ENCODE data around the gene TMTC4.
"Not testable (repeated sequence)": the region's sequence is repeated elsewhere in the genome, so short reads cannot be mapped to it uniquely, and the experiment has no call there.

TMTC4 gene

DNA sequence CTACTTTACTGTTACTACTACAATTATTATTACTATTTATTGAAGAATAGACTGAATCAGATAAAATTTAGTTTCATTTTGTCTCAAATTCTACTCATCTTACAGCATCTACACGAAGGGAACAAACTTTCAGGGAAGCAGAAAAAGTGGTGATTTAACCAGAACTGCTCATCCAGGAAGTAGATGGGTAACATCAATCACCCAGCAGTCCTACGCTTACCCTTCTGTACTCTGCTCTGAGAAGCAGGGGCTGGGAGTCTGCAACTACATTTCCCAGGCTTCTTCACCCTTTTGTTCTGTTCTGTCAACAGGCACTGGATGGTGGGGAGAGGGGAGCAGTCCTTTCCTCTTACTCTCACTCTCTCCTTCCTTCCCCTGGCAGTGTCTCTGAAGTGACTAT lies 54.7 kb downstream of the TMTC4 start:
- no peak for DNase-seq

DNA sequence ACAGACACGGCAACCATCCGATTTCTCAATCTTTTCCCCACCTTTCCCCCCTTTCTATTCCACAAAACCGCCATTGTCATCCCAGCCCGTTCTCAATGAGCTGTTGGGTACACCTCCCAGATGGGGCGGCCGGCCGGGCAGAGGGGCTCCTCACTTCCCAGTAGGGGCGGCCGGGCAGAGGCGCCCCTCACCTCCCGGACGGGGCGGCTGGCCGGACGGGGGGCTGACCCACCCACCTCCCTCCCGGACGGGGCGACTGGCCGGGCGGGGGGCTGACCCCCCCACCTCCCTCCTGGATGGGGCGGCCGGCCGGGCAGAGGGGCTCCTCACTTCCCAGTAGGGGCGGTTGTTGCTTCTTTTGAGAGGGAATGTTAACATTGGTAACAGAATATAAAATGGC lies 55.7 kb downstream of the TMTC4 start:
- DNase-seq: not testable (repeated sequence)

DNA sequence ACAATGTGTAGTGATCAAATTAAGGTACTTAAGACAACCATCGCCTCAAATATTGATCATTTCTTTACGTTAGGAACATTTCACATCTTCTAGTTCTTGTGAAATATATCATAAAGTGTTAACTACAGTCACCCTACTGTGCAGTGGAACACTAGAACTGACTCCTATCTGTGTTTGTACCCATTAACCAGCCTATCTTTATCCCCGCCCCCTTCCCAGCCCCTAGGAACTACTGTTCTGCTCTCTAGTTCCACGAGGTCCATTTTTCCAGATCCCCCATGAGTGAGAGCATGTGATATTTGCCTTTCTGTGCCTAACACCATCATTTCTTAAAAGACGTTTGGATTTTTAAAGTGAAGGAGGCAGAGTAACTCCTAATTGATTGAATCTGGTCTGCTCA lies 61.6 kb downstream of the TMTC4 start:
- no peak for DNase-seq

DNA sequence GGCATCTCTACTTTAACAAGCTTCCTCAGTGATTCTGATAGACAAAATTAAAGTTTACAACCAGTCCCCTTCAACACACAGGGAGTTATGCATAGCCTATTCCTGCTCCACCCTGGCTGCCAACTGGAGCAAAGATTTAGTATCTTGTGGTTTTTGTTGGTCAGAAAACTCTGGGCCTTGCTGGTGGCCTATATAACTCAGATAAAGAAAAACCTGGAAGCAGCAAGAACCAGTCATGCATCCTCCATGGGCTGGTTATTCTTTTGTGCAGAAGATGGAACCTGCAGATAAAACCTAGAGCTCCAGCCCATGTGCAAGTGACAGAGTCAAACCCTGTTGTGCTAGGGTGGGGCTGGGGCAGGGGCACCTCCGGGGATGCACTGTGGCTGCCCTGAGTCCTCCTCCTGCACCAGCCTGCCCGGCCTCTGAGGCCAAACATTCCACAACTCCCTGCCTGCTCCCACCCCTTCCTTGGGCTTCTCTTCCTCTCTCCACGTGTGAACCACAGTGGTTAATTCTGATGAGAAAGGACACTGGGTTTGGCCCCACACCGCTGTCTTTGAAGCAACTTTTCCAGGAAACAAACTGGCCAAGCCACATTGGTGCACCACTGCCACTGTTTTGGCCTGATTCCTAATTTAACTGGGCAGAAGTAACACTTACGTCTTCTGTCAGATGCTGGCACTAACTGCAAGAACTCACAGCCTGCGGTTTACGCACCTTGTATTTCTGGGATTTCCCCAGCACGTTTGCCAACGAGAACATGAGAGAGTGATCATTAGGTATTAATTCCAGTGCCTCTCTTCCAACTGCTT lies 62.7 kb downstream of the TMTC4 start:
- no peak for DNase-seq

DNA sequence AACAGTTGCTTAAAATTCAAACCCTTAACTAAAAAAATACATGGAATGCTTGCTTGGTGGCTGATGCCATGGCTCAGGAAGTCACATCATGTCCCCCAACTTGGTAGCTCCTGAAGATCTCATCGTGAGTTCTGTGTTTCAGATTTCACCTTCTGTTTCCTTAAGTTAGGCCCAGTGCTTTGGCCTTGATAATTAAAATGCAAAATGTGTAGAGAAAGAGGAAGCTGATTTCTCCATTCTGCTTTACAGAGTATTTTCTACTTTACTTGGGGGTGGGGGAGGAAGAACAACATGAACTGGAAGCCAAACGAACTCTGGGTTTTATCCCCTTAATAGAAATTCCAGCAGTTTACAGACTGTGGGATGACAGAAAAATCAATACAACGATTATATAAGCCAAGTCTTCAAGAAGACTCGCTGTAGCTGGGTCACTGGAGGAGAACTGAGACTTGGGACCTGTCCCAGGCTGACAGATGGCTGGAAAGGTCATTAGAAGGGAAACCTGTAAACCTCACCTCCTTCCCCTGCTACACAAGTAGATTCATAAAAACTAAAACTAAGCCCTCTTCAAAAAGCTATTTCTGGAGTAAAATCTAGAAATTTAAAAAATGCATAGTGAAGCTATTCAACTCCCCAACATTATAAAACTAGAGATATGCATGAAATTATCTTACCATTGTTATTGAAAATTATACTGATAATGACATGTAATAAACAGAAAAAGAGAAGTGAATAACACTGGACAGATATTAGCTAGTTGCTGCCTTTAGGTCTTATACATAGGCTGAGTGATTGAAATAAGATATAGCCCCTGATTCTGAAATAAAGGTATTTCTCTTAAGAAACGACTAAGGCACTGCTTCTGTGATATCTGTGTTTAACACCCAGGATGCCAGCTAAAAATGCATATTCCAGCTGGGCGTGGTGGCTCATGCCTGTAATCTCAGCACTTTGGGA lies 63.9 kb downstream of the TMTC4 start:
- DNase-seq: no peak

DNA sequence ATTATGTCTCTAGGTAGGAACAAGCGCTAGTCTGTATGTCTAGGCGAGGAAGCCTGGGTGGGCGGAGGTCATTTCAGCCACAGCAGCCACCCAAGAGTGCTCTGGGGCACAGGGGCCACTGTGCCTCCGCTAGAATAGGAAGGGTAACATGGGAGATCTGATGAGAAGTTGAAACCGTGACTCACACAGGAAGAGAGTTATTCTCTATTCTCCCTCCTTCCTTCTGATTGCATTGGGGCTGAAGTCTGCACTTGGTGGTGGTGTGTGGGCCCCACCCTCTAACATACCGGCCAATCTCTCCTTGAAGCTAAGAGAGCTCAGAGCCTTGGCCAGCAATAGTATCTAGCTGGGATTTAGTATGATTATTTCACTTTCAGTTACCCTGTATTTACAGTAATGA lies 65.7 kb downstream of the TMTC4 start:
- peak; percentile 18 for DNase-seq

DNA sequence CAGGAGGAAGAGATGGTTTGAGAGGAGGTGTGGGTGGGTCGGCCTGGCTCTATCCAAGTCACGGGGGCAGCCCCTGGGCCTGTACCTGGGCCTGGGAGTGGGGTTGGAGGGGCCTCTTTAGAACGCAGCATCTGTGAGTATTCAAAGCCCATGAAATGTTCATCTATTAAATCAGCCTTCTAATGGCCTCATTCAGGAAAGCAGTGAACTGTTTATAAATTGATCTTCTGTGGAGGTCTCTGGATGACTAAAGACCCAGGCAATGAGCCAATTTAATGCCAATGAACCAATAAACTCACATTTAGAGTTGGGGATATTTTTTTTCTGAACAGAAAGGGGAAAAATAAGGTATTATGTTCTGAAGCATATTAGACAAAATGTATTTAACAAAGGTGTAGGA lies 66.1 kb downstream of the TMTC4 start:
- DNase-seq: no peak

DNA sequence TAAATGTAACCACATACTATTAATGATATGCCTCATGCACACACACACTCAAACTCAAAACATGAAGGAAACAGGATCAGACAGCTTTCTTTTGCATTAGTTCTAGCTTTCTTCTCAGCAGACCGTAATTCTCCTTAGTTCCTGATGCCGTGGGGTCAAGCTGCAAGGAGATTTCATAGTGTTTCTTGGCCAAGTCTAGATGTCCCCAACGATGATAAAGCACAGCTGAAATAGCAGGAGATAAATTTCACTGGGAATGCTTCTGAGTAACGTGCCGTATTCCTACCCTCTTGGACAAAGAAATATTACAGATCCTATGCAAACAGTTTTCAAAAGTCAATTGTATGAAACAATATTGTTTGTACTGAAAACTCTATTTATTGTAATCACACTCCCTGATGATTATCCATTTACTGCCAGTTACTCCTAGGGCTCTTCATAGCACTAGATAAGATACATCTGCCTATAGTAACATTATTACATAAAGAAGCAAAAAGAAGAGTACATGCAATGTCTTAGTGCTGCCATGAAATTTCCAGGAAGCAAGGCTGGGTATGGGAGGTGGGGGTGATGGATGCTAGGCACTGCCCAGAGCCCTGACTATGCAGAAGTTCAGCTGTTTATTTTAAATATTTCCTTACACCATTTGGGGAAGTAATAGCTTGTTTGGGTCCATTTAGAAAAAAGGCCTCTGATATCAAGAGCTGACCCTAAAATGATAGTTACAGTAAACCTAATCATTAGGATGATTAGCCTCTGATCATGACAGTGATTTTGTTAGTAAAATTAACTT lies 69.5 kb downstream of the TMTC4 start:
- no peak for DNase-seq

DNA sequence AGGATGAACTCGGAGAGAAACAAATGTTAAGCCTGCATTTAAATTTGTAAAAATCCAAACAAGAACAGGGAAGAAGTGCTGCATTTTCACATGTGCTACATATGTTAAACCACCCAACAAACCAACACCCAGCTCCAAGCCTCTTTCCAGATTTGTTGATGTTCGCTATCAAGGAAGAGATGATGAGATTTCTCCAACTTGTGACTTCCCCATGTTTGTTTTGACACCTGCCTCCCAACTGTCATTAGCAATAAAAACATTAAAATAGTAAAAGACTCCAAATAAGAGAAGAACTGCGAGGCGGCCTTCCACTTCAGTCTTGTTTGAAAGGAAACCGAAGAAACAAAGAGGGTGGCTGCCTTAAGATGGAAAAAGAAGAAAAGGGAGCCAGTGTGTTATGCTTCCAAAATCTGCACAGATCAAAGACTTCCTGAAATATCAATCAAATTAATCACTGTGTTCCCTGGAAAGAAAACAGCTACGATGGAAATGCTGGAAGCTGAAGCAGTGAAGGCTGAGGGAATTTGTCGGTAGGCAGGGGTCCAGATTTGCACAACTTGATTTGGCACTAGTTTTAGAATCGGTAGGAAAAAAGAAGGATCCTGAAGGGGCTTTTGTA lies 72.0 kb downstream of the TMTC4 start:
- DNase-seq: no peak

DNA sequence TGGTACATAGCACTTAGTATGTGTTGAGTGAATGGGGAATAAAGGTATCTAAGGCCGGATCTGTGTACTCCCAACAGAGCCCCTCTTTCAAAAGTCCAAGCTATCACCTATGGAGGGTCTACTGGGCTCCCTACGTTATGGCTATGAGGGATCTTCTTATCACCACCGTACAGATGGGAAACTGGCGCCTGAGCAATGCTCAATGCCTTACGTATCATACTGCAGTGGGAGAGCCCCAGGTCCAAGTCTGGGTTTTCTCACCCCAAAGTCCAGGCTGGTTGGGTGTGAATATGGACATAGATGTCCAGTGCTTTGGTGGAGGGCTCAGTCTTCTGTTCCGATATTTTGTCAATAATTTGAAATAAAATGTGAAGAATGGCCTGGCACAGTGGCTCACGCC lies 72.9 kb downstream of the TMTC4 start:
- no peak for DNase-seq

DNA sequence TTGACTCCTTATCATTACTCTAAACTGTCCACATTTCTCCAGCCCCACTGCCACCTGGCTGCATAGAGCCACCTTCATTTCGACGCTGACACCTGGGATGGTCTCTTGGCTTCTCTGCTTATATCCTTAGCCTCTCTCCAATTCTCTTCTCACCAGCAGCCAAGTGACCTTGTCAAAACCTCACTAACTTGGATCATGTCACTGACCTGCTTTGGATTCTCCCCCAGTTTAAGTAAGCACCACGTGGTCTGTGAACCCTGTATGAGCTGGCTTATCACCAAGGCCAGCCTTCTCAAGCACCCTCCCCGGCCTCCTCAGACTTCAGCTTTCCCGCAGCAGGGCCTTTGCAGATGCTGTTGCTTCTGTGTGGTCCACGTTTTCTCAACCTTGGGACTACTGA lies 73.7 kb downstream of the TMTC4 start:
- DNase-seq: no peak

DNA sequence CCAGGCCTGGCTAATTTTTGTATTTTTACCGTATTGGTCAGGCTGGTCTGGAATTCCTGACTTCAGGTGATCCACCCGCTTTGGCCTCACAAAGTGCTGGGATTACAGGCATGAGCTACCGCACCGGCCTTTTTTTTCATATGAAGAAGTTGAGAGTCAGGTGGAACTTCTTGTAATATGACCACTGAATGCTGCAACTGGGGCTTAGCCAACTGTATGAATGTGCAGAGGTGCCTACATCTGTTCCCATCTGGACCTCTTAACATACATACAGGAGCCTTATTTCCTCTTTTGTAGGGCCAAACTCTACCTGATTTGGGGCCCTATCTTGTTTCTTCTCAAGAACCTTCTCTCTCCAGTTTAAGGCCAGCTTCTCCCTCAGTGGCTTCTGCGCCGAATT lies 74.1 kb downstream of the TMTC4 start:
- no peak for DNase-seq

DNA sequence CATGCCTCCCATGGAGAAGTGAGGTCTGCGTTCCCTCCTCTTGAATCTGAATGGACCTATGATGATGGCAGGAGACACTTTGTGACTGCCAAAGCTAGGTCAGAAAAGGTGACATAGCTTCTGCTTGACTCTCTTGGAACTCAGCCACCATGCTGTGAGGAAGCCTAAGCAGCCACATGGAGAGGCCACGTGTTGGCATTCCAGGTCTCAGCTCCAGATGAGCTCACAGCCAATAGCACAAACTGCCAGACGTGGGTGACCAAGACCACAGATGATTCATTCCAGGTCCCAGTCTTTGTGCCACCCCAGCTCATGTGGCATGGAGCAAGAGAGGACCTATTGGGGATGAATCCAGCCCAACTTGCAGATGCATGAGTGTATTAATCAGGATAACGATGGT lies 77.3 kb downstream of the TMTC4 start:
- no peak for DNase-seq

DNA sequence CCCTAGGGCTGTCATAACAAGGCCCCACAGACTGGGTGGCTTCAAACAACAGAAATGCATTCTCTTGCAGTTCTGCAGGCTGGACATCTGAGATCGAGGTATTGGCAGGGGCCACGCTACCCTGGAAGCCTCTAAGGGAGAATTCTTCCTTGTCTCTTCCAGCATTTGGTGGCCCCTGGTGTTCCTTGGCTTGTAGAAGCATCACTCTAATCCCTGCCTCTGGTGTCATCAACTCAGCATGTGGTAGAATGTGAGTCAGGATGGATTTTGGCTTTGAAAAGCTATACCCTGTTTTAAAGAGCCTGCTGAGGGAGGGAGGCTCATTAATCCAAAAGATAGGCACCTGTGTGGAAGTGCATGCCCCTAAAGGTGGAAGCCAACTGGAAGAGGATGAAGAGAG lies 78.1 kb downstream of the TMTC4 start:
- DNase-seq: no peak

DNA sequence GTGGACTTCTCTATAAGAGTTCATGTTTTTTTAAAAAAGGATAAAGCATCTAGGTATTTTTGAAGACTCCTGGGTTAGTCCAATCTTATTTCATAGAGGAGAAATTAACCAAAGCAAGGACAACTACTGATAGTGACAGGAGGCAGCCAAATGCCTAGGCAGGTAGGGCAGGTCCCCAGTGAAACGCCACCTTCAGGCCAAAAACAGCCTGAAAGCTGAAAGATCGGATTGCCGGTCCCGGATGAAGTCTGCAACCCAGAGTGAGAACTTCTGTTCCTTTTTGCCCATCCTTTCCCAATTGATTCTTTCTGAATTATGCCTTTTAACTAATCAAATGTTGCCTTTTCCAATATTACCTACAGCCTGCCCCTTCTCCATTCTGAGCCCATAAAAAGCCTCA lies 79.9 kb downstream of the TMTC4 start:
- peak; percentile 24 for DNase-seq

DNA sequence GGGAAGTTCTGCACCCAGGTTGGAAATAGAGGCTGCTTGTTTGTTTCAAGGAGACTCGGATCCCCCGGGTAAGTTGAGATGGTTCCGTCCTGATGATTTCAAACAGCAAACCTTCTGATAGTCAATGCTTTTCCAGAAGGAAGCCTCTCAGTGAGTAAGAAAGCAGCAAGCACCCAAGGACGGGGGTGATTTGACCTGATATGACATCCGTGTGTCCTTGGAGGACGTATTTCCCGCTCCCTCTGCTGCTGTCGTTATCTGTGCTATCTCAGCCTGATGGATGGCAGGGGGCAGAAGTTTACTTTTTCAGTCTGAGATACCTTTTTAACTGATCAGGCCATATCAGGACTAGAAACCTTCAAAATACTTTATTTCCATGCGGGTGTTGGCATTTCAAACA lies 80.3 kb downstream of the TMTC4 start:
- DNase-seq: no peak

DNA sequence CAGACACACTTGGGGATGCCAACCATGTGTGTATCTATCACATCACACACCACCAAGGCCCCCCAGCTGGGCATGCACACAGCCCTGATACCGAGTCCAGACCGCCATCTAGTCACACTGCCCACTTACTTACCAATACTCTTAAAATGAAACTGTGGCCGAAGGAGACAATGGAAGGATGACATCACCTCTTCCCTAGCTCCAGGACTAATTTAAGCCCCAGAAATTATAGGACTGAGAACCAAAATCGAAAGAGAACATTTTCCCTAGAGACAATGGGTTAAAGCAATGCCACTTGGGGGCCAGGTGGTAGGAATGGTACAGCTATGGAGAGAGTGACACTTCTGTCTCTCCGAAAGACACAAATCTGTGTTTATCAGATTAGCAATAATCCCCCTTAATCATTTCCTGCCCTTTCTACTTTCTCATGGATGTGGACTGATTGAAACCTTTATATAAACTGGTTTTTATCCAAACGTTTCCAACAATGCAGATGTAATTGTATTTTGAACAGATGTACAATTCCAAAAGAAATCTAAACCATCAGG lies 85.3 kb downstream of the TMTC4 start:
- DNase-seq: no peak

DNA sequence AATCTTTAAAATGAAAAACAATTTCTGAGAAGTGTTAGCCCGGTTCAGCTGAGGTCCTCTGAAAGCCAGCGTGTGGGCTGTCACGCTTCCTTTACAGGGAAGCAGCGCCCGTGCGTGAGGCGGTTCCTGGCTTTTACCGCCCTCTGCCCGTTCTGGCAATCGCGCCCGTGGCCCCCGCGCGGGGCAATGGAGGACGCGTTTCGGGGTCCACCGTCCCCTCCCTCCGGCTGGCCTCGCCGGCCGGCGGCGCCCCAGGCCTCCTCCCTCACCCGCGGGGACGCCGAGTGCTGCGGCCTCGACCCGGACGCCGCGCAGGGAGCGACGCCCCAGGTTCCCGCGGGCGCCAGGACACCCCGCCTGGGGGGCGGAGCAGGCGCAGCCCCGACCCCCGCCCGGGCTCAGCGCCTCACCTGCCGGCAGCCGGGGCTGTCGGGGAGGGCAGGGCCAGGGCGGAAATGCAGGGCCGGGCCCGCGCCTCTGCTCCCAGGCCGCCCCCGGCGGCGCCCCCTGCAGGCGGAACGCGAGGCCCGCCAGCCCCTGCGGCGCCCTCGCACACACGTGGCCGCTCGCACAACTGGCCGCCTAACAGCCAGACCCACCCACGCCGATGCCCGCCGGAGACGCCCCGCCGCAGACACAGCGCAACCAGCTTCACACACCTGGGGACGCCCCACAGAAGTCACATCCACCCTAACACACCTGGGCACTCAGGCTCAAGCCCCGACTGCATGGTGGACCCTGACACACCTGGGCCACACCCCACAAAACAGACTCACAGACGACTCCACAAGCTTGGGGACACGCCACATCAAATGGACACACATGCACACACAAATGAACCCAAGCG lies 86.0 kb downstream of the TMTC4 start, which contains the start of gene GGACT:
TSS of gene GGACT (minus strand) at position 459 of the 847 bp plus-strand sequence. CDS start 56,198 bp downstream, outside the sequence.
- peak; percentile 93 for DNase-seq

DNA sequence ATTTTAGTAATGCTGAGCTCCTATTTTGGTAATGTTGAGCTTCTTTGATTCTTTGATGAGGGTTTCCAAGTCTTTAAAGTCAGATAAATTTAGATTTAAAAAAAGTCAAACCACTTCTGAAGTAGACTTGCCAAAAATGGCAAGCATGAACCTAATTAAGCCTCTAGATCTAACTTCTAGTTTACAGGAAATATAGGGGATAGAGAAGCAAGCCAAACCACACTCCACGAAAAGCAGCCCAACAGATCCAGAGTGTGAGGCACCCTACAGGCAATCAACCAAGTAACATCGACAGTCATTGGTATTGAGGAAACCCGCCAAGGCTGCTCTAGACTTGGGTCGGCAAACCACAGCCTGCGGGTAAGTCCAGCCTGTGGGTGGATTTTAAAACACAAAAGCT lies 89.7 kb downstream of the TMTC4 start:
- peak; percentile 25 for DNase-seq

DNA sequence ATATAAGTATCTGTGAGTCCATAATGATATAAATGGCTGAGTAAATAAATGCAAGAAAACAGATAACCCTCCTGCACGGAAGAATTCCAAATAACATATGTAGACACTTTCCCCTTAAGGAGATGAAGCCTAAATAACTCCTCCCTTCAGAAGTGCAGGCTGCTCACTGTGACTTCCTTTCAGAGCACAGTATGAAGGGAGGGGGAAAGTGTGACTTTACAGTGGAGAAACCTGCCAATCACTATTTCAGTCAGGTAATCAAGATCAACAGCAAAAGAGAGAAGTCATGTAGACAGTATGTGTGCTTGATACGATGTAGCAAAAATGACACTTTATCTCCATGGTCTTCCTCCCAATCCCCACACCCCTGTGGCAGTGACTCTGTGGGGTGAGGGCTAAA lies 93.1 kb downstream of the TMTC4 start:
- DNase-seq: no peak

DNA sequence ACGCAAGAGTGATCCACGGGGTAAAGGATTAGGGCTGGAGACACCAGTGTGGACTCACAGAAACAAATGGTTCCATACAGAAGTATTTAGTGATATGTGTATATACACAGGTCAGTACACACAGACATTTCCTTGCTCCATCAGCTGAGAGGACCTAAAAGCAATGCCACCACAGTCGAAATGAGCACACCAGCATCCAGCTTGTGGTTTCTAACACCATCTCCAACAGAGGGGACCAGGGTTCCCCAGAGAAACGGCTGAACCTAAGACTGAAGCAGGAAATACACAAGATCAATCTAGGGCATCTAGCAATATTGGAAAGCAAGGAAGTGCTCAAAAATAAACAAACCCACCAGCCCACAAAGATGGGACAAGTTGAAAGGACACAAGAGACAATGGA lies 93.6 kb downstream of the TMTC4 start:
- no peak for DNase-seq
